GM23338 (cell line): ENCODE data around the gene GSDME. TPM values are rescaled to one million over a fixed set of nuclear protein-coding genes. Genes with fewer than 3 reads are reported as not detected.

Experiments
- ATAC-seq: fragments of 200-7000 bp; cut with Tn5 transposase; 3 replicates; pipeline ENCODE4 v1.9.1; 2020
- DNase-seq: peaks from one replicate; pipeline ENCODE4 v3.0.0-alpha.2; 2015; ENCODE audit warnings: low spot score
- H2AFZ ChIP-seq: fragments of 200-600 bp; sonication (generic); 2 replicates; pipeline ENCODE4 v1.8.0; 2016; ENCODE audit warnings: antibody characterized with exemption, mild to moderate bottlenecking, moderate library complexity
- H3F3A ChIP-seq: fragments of 200-600 bp; sonication (generic); replicated peaks from 2 replicates; pipeline ENCODE4 v1.8.0; 2017; ENCODE audit warnings: antibody characterized with exemption, mixed run types, low read depth
- H3K27ac ChIP-seq: fragments of 200-600 bp; sonication (generic); 2 replicates; pipeline ENCODE4 v1.6.1; 2016; ENCODE audit warnings: low read depth
- H3K27me3 ChIP-seq: fragments of 200-600 bp; sonication (generic); 2 replicates; pipeline ENCODE4 v1.8.0; 2016; ENCODE audit warnings: mild to moderate bottlenecking, mixed run types, moderate library complexity; ENCODE audit not compliant: insufficient read depth
- H3K36me3 ChIP-seq: fragments of 200-600 bp; sonication (generic); 2 replicates; pipeline ENCODE4 v1.8.0; 2016; ENCODE audit warnings: mild to moderate bottlenecking; ENCODE audit not compliant: insufficient read depth
- H3K4me1 ChIP-seq: fragments of 200-600 bp; sonication (generic); 2 replicates; pipeline ENCODE4 v1.8.0; 2016; ENCODE audit warnings: mild to moderate bottlenecking, moderate library complexity; ENCODE audit not compliant: insufficient read depth
- H3K4me2 ChIP-seq: fragments of 200-600 bp; sonication (generic); 2 replicates; pipeline ENCODE4 v1.7.1; 2017; ENCODE audit warnings: mixed run types
- H3K4me3 ChIP-seq: fragments of 200-600 bp; sonication (generic); 2 replicates; pipeline ENCODE4 v1.6.1; 2016; ENCODE audit warnings: mixed run types
- H3K79me2 ChIP-seq: fragments of 200-600 bp; sonication (generic); replicated peaks from 2 replicates; pipeline ENCODE4 v1.8.0; 2017; ENCODE audit warnings: mild to moderate bottlenecking; ENCODE audit not compliant: insufficient read depth
- H3K9me2 ChIP-seq: fragments of 200-600 bp; sonication (generic); 2 replicates; pipeline ENCODE4 v1.8.0; 2017; ENCODE audit not compliant: insufficient read depth
- H4K20me1 ChIP-seq: fragments of 200-600 bp; sonication (generic); replicated peaks from 2 replicates; pipeline ENCODE4 v1.8.0; 2017; ENCODE audit warnings: mild to moderate bottlenecking; ENCODE audit not compliant: insufficient read depth
- H3K27ac Mint-ChIP-seq: 2 replicates; pipeline ENCODE4 v1.8.0; 2020; ENCODE audit warnings: inconsistent platforms, mild to moderate bottlenecking, moderate library complexity, mixed read lengths
- H3K27me3 Mint-ChIP-seq: 3 replicates; pipeline ENCODE4 v1.8.0; 2022; ENCODE audit warnings: low read depth, mild to moderate bottlenecking, moderate library complexity, mixed read lengths, inconsistent platforms; ENCODE audit not compliant: insufficient read depth, poor library complexity
- H3K36me3 Mint-ChIP-seq: 3 replicates; pipeline ENCODE4 v1.8.0; 2021; ENCODE audit warnings: low read depth, mild to moderate bottlenecking, inconsistent platforms, moderate library complexity, mixed read lengths
- H3K4me1 Mint-ChIP-seq: 3 replicates; pipeline ENCODE4 v1.8.0; 2020; ENCODE audit warnings: mild to moderate bottlenecking, inconsistent platforms, mixed read lengths
- H3K4me3 Mint-ChIP-seq: 3 replicates; pipeline ENCODE4 v1.8.0; 2021; ENCODE audit warnings: moderate library complexity, mild to moderate bottlenecking, inconsistent platforms, mixed read lengths
- H3K9me3 Mint-ChIP-seq: 3 replicates; pipeline ENCODE4 v1.8.0; 2020; ENCODE audit warnings: moderate library complexity, mild to moderate bottlenecking, inconsistent platforms, mixed read lengths
- CTCF ChIP-seq, 2 experiments: fragments of 200-600 bp in 1 of 2; sonication (generic) in 1 of 2; conservative IDR thresholded peaks; 2 replicates each; pipeline versions ENCODE4 v1.5.1 to v1.6.1; 2016 to 2017; ENCODE audit warnings: antibody characterized with exemption in 2 of 2, low read depth in 2 of 2, mild to moderate bottlenecking in 2 of 2, moderate library complexity in 1 of 2
- ETS1 ChIP-seq: IDR thresholded peaks from 2 replicates; pipeline ENCODE4 v1.6.1; 2016; ENCODE audit warnings: antibody characterized with exemption
- JUNB ChIP-seq: IDR thresholded peaks from one replicate; pipeline ENCODE4 v1.6.1; 2016; ENCODE audit warnings: antibody characterized with exemption; ENCODE audit not compliant: unreplicated experiment
- NANOG ChIP-seq: IDR thresholded peaks from 2 replicates; pipeline ENCODE4 v1.6.1; 2016; ENCODE audit warnings: antibody characterized with exemption, borderline replicate concordance
- POLR2AphosphoS5 ChIP-seq: IDR thresholded peaks from 2 replicates; pipeline ENCODE4 v1.6.1; 2016; ENCODE audit warnings: antibody characterized with exemption, low read depth
- STAT1 ChIP-seq: IDR thresholded peaks from one replicate; pipeline ENCODE4 v1.6.1; 2016; ENCODE audit warnings: antibody characterized with exemption; ENCODE audit not compliant: unreplicated experiment
- ZNF331 ChIP-seq: fragments of 250-450 bp; sonication (Bioruptor Pico); IDR thresholded peaks from 2 replicates; pipeline ENCODE4 v1.5.0; 2020; ENCODE audit warnings: low read depth, mild to moderate bottlenecking, moderate library complexity
- ZNF462 ChIP-seq: fragments of 250-450 bp; sonication (Bioruptor Pico); IDR thresholded peaks from 2 replicates; pipeline ENCODE4 v1.5.0; 2020; ENCODE audit warnings: mild to moderate bottlenecking, moderate library complexity
- polyA plus RNA-seq: library from polyadenylated mRNA; unstranded; fragments of >200 nt; fragmentation: Nextera tagmentation; extraction: Ambion mirVana; gene quantifications from 2 replicates; pipeline ENCODE4 v1.2.1, GENCODE V29; 2016
- total RNA-seq: library from RNA; depleted of rRNA; stranded (reverse); fragments of >200 nt; shearing (Covaris generic); gene quantifications from 2 replicates; pipeline ENCODE4 v1.2.3, GENCODE V29; 2014

The GSDME gene
- total and polyA plus RNA-seq, 2 experiments from 2014 or later: 8.3 to 8.5 TPM

- TF ChIP-seq ZNF462 (CRISPR knock-in tag) (no peak), ZNF331 (CRISPR knock-in tag) (no peak), NANOG (no peak), STAT1 (no peak), JUNB (no peak), POLR2AphosphoS5 (no peak), CTCF (conservative IDR thresholded peaks at IDR 0.05; ENCODE audit: low read depth in 2 of 2) (no peak)
These were observed 48.2 kb downstream of the GSDME start (continued) for GRCh38 chr7:24709051-24709450.

GRCh38 chr7:24707988-24708615 lies 49.2 kb downstream of the GSDME start:
- no peak overlapping the region for H3K4me3 Mint-ChIP-seq
- H3K36me3 ChIP-seq: no peaks in the 10 kb centered on the region
- no peak overlapping the region for H3K27ac ChIP-seq
- H2AFZ ChIP-seq: no peak overlapping the region
- H3K9me3 Mint-ChIP-seq: 0 out of 3 replicates have a peak, but pooled peaks cover 3% of the 10 kb centered on the region
- peaks cover 33% of the 10 kb centered on the region for H3K4me1 Mint-ChIP-seq
- no peak for ATAC-seq
- peaks cover 16% of the 10 kb centered on the region for H3K27me3 Mint-ChIP-seq
- no peak overlapping the region for H3K4me2 ChIP-seq
- H3K36me3 Mint-ChIP-seq: peaks cover 15% of the 10 kb centered on the region
- H3K27me3 ChIP-seq: no peaks in the 10 kb centered on the region
- 0 out of 2 replicates have a peak, but pooled peaks cover 3% of the 10 kb centered on the region for H3F3A ChIP-seq
- H3K4me3 ChIP-seq: no peak overlapping the region
- H3K79me2 ChIP-seq: no peaks in the 10 kb centered on the region
- H4K20me1 ChIP-seq: peaks cover 9% of the 10 kb centered on the region; the same call in 1 of the 2 replicates
- no peaks in the 10 kb centered on the region; the same call in 1 of the 2 replicates for H3K4me1 ChIP-seq
- H3K9me2 ChIP-seq: no peaks in the 10 kb centered on the region
- no peak overlapping the region for H3K27ac Mint-ChIP-seq
- no peak for DNase-seq
- TF ChIP-seq ETS1: no peak
